Endodermal cell (in vitro differentiated cells): Measurements from ENCODE around the gene ABCB11. TPM values are rescaled to one million over a fixed set of nuclear protein-coding genes. Genes with fewer than 3 reads are reported as not detected.

Source experiments
- DNase-seq: peaks from one replicate; pipeline ENCODE4 v3.0.0-alpha.2; 2017
- H3K27ac ChIP-seq: 2 replicates; pipeline ENCODE4 v1.5.1; 2013; ENCODE audit warnings: mild to moderate bottlenecking, low read depth, low read length, moderate library complexity
- H3K27me3 ChIP-seq: 2 replicates; pipeline ENCODE4 v1.6.1; 2013; ENCODE audit warnings: mild to moderate bottlenecking, low read length, moderate library complexity; ENCODE audit not compliant: insufficient read depth, control insufficient read depth, poor library complexity, severe bottlenecking
- H3K36me3 ChIP-seq: 2 replicates; pipeline ENCODE4 v1.7.0; 2013; ENCODE audit warnings: mild to moderate bottlenecking, low read length, moderate library complexity; ENCODE audit not compliant: control insufficient read depth, insufficient read depth
- H3K4me1 ChIP-seq: one replicate; pipeline ENCODE4 v1.7.0; 2013; ENCODE audit warnings: low read length; ENCODE audit not compliant: control insufficient read depth, insufficient read depth
- H3K4me3 ChIP-seq: 2 replicates; pipeline ENCODE4 v1.5.1; 2013; ENCODE audit warnings: mild to moderate bottlenecking, low read length, moderate library complexity
- H3K9ac ChIP-seq: 2 replicates; pipeline ENCODE4 v1.6.1; 2013; ENCODE audit warnings: mild to moderate bottlenecking, low read length, moderate library complexity; ENCODE audit not compliant: poor library complexity, severe bottlenecking; ENCODE audit errors: extremely low read depth
- H3K9me3 ChIP-seq: 2 replicates; pipeline ENCODE4 v1.6.1; 2013; ENCODE audit warnings: mild to moderate bottlenecking, low read length, moderate library complexity; ENCODE audit not compliant: control insufficient read depth
- H3K27ac Mint-ChIP-seq: 2 replicates; pipeline ENCODE4 v1.8.0; 2020; ENCODE audit warnings: mixed read lengths
- H3K27me3 Mint-ChIP-seq: 2 replicates; pipeline ENCODE4 v1.8.0; 2021; ENCODE audit warnings: mild to moderate bottlenecking, mixed read lengths; ENCODE audit not compliant: insufficient read depth
- H3K36me3 Mint-ChIP-seq: 2 replicates; pipeline ENCODE4 v1.8.0; 2020; ENCODE audit warnings: low read depth, mixed read lengths
- H3K4me1 Mint-ChIP-seq: 2 replicates; pipeline ENCODE4 v1.8.0; 2020; ENCODE audit warnings: mixed read lengths
- H3K4me3 Mint-ChIP-seq: 2 replicates; pipeline ENCODE4 v1.8.0; 2020; ENCODE audit warnings: mild to moderate bottlenecking, moderate library complexity, mixed read lengths
- H3K9me3 Mint-ChIP-seq: 2 replicates; pipeline ENCODE4 v1.8.0; 2020; ENCODE audit warnings: mild to moderate bottlenecking, mixed read lengths
- CTCF ChIP-seq: fragments of 200-600 bp; sonication (generic); conservative IDR thresholded peaks from 2 replicates; pipeline ENCODE4 v1.5.0; 2021; ENCODE audit warnings: antibody characterized with exemption, mild to moderate bottlenecking
- WGBS, 2 experiments: methylation state at CpG; one replicate each; pipeline versions ENCODE4 v1.1.5 to v1.1.7; 2013; ENCODE audit warnings: missing lambda C conversion rate in 2 of 2, mixed read lengths in 1 of 2; ENCODE audit not compliant: insufficient coverage in 1 of 2, insufficient read length in 1 of 2; 5-methylcytosine and 5-hydroxymethylcytosine counted together
- total RNA-seq, 2 donors: library from RNA; stranded (reverse); fragmentation: NEBNext Ultra II Directional in 1 of 2; extraction: Animal tissue kit (Norgen Biotek cat#: 25700) in 1 of 2; gene quantifications; 2 replicates in 1 of 2; 3 replicates in 1 of 2; pipeline ENCODE4 v1.2.1, GENCODE V29; 2021

Gene ABCB11
- total RNA-seq, 2 donors from 2014 or later, result 0.04 TPM

DNA sequence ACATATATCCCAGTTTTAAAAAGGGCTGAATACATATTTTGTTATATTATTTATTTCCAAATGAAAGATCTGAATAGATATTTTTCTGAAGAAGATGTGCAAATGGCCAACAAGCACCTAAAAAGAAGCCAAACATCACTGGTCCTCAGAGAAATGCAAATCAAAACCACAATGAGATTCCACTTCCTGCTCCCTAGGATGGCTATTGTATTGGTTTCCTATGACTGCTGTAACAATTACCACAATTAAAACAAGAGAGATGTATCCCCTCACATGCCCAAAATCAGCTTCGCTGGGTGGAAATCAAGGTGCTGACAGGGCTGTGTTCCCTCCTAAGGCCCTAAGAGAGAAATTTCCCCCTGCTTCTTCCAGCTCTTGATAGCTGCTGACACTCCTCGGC lies 23.2 kb downstream of the ABCB11 start:
- no peak for TF ChIP-seq CTCF
- peaks cover 20% of the 10 kb centered on the region for H3K4me1 Mint-ChIP-seq
- H3K36me3 ChIP-seq, result no peaks in the 10 kb centered on the region
- H3K4me3 Mint-ChIP-seq, result no peak overlapping the region
- no peak for DNase-seq
- H3K9ac ChIP-seq, result no peak overlapping the region
- H3K27ac ChIP-seq, result no peak overlapping the region
- 84 to 94% methylated on average over 2 of the region's 2 CpGs for WGBS, 2 experiments
- H3K4me1 ChIP-seq, result peaks cover 22% of the 10 kb centered on the region
- no peaks in the 10 kb centered on the region for H3K27me3 ChIP-seq
- peaks cover 2% of the 10 kb centered on the region for H3K9me3 Mint-ChIP-seq
- H3K4me3 ChIP-seq, result no peak overlapping the region
- no peaks in the 10 kb centered on the region for H3K27me3 Mint-ChIP-seq
- no peaks in the 10 kb centered on the region for H3K9me3 ChIP-seq
- no peak overlapping the region for H3K27ac Mint-ChIP-seq
- no peaks in the 10 kb centered on the region for H3K36me3 Mint-ChIP-seq

DNA sequence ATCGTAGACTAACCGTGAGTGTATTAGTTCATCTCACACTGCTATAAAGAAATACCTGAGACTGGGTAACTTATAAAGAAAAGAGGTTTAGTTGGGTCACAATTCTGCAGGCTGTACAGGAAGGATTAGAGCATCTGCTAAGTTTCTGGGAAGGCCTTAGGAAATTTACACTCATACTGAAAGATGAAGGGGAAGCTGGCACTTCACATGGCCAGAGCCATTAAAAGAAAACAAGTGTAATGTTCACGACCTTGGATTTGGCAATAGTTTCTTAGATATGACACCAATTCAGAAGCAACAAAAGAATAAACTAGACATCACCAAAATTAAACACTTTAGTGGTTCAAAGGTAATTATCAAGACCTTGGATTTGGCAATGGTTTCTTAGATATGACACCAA lies 23.8 kb downstream of the ABCB11 start:
- DNase-seq, result no peak
- Mint-ChIP-seq H3K27ac (no peak overlapping the region), H3K9me3 (peaks cover 2% of the 10 kb centered on the region), H3K4me1 (peaks cover 18% of the 10 kb centered on the region), H3K27me3 (no peaks in the 10 kb centered on the region), H3K36me3 (no peaks in the 10 kb centered on the region), H3K4me3 (no peak overlapping the region)
- no peaks in the 10 kb centered on the region for H3K27me3 ChIP-seq
- H3K27ac ChIP-seq, result no peak overlapping the region
- H3K36me3 ChIP-seq, result no peaks in the 10 kb centered on the region
- no peak overlapping the region for H3K9ac ChIP-seq
- TF ChIP-seq CTCF, result no peak
- WGBS, 2 experiments, result 94 to 100% methylated on average over 1 to 3 of the region's 3 CpGs
- peaks cover 18% of the 10 kb centered on the region for H3K4me1 ChIP-seq
- H3K4me3 ChIP-seq, result no peak overlapping the region
- no peaks in the 10 kb centered on the region for H3K9me3 ChIP-seq

DNA sequence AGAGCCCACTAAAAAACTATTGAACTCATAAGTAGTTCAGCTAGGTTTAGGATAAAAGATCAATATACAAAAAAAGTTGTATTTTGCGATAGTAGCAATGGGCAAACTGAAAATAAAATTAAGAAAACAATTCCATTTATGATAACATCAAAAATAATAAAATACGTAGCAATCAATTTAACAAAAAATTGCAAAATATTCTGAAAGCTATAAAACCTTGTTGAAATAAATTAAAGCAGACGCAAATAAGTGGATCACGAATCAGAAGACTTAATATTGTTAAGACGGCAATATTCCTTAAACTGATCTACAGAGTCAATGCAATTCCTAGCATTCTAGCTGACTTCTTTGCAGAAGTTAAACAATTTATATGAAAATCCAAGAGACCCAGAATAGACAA lies 24.5 kb downstream of the ABCB11 start:
- no peak overlapping the region for H3K4me3 ChIP-seq
- H3K27me3 ChIP-seq, result no peaks in the 10 kb centered on the region
- H3K36me3 ChIP-seq, result no peaks in the 10 kb centered on the region
- H3K9me3 Mint-ChIP-seq, result peaks cover 2% of the 10 kb centered on the region
- no peak for TF ChIP-seq CTCF
- H3K9me3 ChIP-seq, result no peaks in the 10 kb centered on the region
- no peak overlapping the region for H3K9ac ChIP-seq
- H3K4me1 Mint-ChIP-seq, result peaks cover 18% of the 10 kb centered on the region
- H3K27ac Mint-ChIP-seq, result no peak overlapping the region
- no peak overlapping the region for H3K4me3 Mint-ChIP-seq
- H3K27ac ChIP-seq, result no peak overlapping the region
- no peaks in the 10 kb centered on the region for H3K36me3 Mint-ChIP-seq
- H3K4me1 ChIP-seq, result peaks cover 15% of the 10 kb centered on the region
- 96 to 99% methylated on average over 4 to 5 of the region's 5 CpGs for WGBS, 2 experiments
- H3K27me3 Mint-ChIP-seq, result no peaks in the 10 kb centered on the region
- DNase-seq, result no peak
